Muscle layer of duodenum (tissue), 2 donors: Measurements from ENCODE around the gene LRIG1.

ENCODE experiments used
- H3K27ac ChIP-seq: one replicate; pipeline ENCODE4 v1.7.0; 2013; ENCODE audit warnings: mild to moderate bottlenecking, low read length
- H3K27me3 ChIP-seq: one replicate; pipeline ENCODE4 v1.7.0; 2013; ENCODE audit warnings: low read depth, mild to moderate bottlenecking, control low read depth, low read length
- H3K36me3 ChIP-seq, 2 donors: one replicate each; pipeline ENCODE4 v1.7.0; 2013; ENCODE audit warnings: low read length in 2 of 2, control low read depth in 1 of 2, mild to moderate bottlenecking in 1 of 2; ENCODE audit not compliant: insufficient read depth in 2 of 2, control insufficient read depth in 1 of 2
- H3K4me1 ChIP-seq, 2 donors: one replicate each; pipeline ENCODE4 v1.7.0; 2013; ENCODE audit warnings: low read length in 2 of 2, mild to moderate bottlenecking in 2 of 2, control low read depth in 1 of 2, moderate library complexity in 1 of 2; ENCODE audit not compliant: insufficient read depth in 2 of 2, control insufficient read depth in 1 of 2
- H3K4me3 ChIP-seq, 2 donors: one replicate each; pipeline ENCODE4 v1.7.0; 2013; ENCODE audit warnings: low read length in 2 of 2, low read depth in 1 of 2, mild to moderate bottlenecking in 1 of 2
- H3K9me3 ChIP-seq, 2 donors: one replicate each; pipeline ENCODE4 v1.7.0; 2013; ENCODE audit warnings: low read length in 2 of 2, control low read depth in 1 of 2, mild to moderate bottlenecking in 1 of 2; ENCODE audit not compliant: control insufficient read depth in 1 of 2
- donor health status: healthy.

LRIG1 gene

GRCh38 chr3:66398228-66399025, 102.4 kb downstream of the LRIG1 start:
- no peak overlapping the region for H3K27ac ChIP-seq
- peaks cover 0 to 36% of the 10 kb centered on the region in 2 donors for H3K4me1 ChIP-seq
- H3K9me3 ChIP-seq = no peaks in the 10 kb centered on the region
- peaks cover 32 to 34% of the 10 kb centered on the region in 2 donors for H3K36me3 ChIP-seq
- no peak overlapping the region for H3K4me3 ChIP-seq
- no peaks in the 10 kb centered on the region for H3K27me3 ChIP-seq

GRCh38 chr3:66397745-66398144, 103.1 kb downstream of the LRIG1 start:
- Histone ChIP-seq H3K36me3 (peaks cover 39 to 41% of the 10 kb centered on the region in 2 donors), H3K4me3 (no peak overlapping the region), H3K4me1 (peaks cover 0 to 33% of the 10 kb centered on the region in 2 donors), H3K9me3 (no peaks in the 10 kb centered on the region), H3K27ac (no peak overlapping the region), H3K27me3 (no peaks in the 10 kb centered on the region)

GRCh38 chr3:66396888-66397287, 103.9 kb downstream of the LRIG1 start:
- H3K4me3 ChIP-seq = no peak overlapping the region
- H3K4me1 ChIP-seq = peaks cover 0 to 25% of the 10 kb centered on the region in 2 donors
- H3K9me3 ChIP-seq = no peaks in the 10 kb centered on the region
- no peak overlapping the region for H3K27ac ChIP-seq
- H3K27me3 ChIP-seq = no peaks in the 10 kb centered on the region
- peaks cover 47 to 48% of the 10 kb centered on the region in 2 donors for H3K36me3 ChIP-seq

DNA sequence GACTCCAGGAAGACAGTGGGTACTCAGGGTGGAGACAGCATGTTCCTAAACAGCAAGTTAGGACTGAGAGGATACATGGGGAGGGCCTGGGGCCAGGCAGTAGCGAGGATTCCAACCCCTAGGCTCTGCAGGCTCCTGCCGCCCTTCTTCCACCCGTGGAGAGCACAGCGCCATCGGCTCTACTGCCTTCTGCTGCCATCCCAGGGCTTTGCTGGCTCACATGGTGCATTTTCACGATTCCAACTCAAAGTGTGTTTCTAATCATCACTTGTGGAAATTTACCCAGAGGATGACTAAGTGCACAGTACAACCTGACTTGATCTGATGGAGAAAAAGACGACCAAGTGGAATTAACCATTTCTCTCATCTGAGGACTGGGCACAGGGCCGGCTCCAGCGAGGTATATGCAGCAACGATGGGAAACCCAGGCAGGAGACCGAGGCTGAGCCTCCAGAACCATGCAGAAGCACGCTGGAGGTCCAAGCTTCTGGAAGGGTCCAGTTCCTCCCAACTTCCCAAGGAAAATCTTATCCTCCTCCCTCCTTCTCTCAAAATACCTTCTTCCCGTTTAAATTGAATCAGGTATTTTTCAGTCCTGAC, 104.6 kb downstream of the LRIG1 start:
- peaks cover 0 to 20% of the 10 kb centered on the region in 2 donors for H3K4me1 ChIP-seq
- no peaks in the 10 kb centered on the region for H3K9me3 ChIP-seq
- no peaks in the 10 kb centered on the region for H3K27me3 ChIP-seq
- no peak overlapping the region for H3K27ac ChIP-seq
- no peak overlapping the region for H3K4me3 ChIP-seq
- H3K36me3 ChIP-seq = peaks cover 47 to 49% of the 10 kb centered on the region in 2 donors

GRCh38 chr3:66395635-66396034, 105.2 kb downstream of the LRIG1 start:
- Histone ChIP-seq H3K27ac (no peak overlapping the region), H3K27me3 (no peaks in the 10 kb centered on the region), H3K9me3 (no peaks in the 10 kb centered on the region), H3K4me3 (no peak overlapping the region), H3K36me3 (peaks cover 52 to 53% of the 10 kb centered on the region in 2 donors), H3K4me1 (peaks cover 0 to 20% of the 10 kb centered on the region in 2 donors)

DNA sequence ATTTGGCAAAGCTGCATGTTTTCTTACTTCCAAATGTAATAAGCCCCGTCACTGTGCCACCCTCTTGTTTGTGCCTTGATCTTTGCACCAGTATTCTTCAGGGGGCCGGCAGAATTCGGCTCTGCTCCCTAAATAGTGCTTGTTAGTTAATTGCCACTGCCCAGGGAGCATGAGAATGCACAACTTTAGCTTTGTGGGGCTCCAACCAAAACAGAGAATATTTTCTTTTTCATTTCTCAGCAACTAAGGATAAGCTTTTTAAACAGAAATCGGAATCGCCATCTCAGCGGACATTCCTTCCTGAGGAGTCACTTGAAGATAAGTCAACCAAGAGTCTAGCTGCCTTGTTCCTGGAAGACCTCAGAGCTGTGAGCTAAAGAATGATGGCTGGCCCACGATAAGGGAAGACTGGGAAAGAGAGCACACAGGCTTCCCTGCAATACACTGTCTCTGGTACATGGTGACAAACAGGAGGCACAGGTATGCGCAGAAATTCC, 106.0 kb downstream of the LRIG1 start:
- H3K27ac ChIP-seq = no peak overlapping the region

DNA sequence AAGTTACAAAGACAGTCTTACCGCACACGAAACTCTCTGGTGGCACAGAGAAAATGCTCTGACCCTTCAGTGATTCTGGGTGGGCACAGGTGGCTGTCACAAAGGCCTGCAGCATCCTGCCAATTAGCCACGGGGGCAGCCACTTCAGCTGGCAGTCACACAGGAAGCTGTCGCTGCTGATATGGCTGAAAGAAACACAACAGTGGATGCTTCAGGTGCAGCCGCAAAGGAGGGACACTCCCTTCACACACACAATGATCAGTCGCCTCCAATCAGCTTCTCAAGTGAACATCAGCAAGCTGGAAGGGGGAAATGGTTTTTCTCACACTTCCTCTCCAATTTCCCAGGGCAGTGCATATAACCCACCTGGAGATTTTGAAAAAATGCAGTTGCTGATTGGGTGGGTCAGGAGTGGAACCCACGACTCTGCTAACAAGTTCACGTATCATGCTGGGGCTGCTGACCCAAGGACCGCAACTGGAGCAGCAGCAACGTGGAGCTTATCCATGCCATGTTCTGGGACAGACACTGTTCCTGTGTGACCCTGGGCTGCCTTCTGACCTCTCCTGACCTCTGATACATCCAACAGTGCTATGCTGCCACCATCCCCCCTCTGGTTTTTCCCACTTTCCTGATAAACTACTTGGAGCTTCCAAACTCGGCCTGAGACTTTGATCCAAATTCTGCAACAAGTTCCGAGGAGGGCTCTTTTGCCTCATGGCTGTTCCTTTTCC, 106.6 kb downstream of the LRIG1 start:
- H3K9me3 ChIP-seq = no peaks in the 10 kb centered on the region
- H3K36me3 ChIP-seq = peaks cover 52 to 53% of the 10 kb centered on the region in 2 donors
- no peak overlapping the region for H3K27ac ChIP-seq
- no peak overlapping the region for H3K4me3 ChIP-seq
- no peaks in the 10 kb centered on the region for H3K27me3 ChIP-seq
- peaks cover 0 to 20% of the 10 kb centered on the region in 2 donors for H3K4me1 ChIP-seq

More for the DNA sequence above, 106.0 kb downstream of the LRIG1 start:
- Histone ChIP-seq H3K4me3 (no peak overlapping the region), H3K27me3 (no peaks in the 10 kb centered on the region), H3K4me1 (peaks cover 0 to 20% of the 10 kb centered on the region in 2 donors), H3K9me3 (no peaks in the 10 kb centered on the region), H3K36me3 (peaks cover 52 to 53% of the 10 kb centered on the region in 2 donors)

- Histone ChIP-seq H3K4me1 (peaks cover 0 to 19% of the 10 kb centered on the region in 2 donors), H3K4me3 (no peak overlapping the region), H3K9me3 (no peaks in the 10 kb centered on the region), H3K27ac (no peak overlapping the region), H3K27me3 (no peaks in the 10 kb centered on the region), H3K36me3 (peaks cover 49 to 52% of the 10 kb centered on the region in 2 donors)
These were observed 107.4 kb downstream of the LRIG1 start for GRCh38 chr3:66393333-66394005.

- H3K36me3 ChIP-seq = peaks cover 45 to 49% of the 10 kb centered on the region in 2 donors
- no peak overlapping the region for H3K27ac ChIP-seq
- no peak overlapping the region for H3K4me3 ChIP-seq
- peaks cover 0 to 14% of the 10 kb centered on the region in 2 donors for H3K4me1 ChIP-seq
- H3K9me3 ChIP-seq = no peaks in the 10 kb centered on the region
- H3K27me3 ChIP-seq = no peaks in the 10 kb centered on the region
These were observed 107.9 kb downstream of the LRIG1 start for GRCh38 chr3:66392966-66393332.

- no peaks in the 10 kb centered on the region for H3K9me3 ChIP-seq
- peaks cover 45% of the 10 kb centered on the region in 2 donors for H3K36me3 ChIP-seq
- H3K27ac ChIP-seq = no peak overlapping the region
- no peaks in the 10 kb centered on the region for H3K27me3 ChIP-seq
- peaks cover 0 to 14% of the 10 kb centered on the region in 2 donors for H3K4me1 ChIP-seq
- H3K4me3 ChIP-seq = no peak overlapping the region
These were observed 108.3 kb downstream of the LRIG1 start for GRCh38 chr3:66392512-66392911.
